Neural cell (in vitro differentiated cells): ENCODE measurements around the gene SNRPA. TPM values are rescaled to one million over a fixed set of nuclear protein-coding genes. Genes with fewer than 3 reads are reported as not detected.

ENCODE experiments used
- H2AFZ ChIP-seq: fragments of 200-600, 300-800 bp; sonication (generic), shearing (Covaris generic); 2 replicates; pipeline ENCODE4 v1.6.0; 2014; ENCODE audit warnings: low read depth, mild to moderate bottlenecking, antibody characterized with exemption, low read length, moderate library complexity
- H3F3A ChIP-seq: fragments of 200-600 bp; shearing (Covaris generic); 2 replicates; pipeline ENCODE4 v1.6.1; 2016; ENCODE audit warnings: mild to moderate bottlenecking, moderate library complexity, mixed read lengths, antibody characterized with exemption, low read length; ENCODE audit not compliant: insufficient read depth, poor library complexity, severe bottlenecking
- H3K27ac ChIP-seq: fragments of 200-600, 300-800 bp; sonication (generic), shearing (Covaris generic); 2 replicates; pipeline ENCODE4 v1.5.1; 2014; ENCODE audit warnings: mild to moderate bottlenecking, low read length, moderate library complexity
- H3K27me3 ChIP-seq: fragments of 300-800, 200-600 bp; sonication (generic), shearing (Covaris generic); 2 replicates; pipeline ENCODE4 v1.6.0; 2014; ENCODE audit warnings: mild to moderate bottlenecking, low read depth, low read length, moderate library complexity; ENCODE audit not compliant: insufficient read depth
- H3K36me3 ChIP-seq: fragments of 300-800, 200-600 bp; sonication (generic), shearing (Covaris generic); 2 replicates; pipeline ENCODE4 v1.5.1; 2014; ENCODE audit warnings: mild to moderate bottlenecking, antibody characterized with exemption, low read length, moderate library complexity; ENCODE audit not compliant: insufficient read depth
- H3K4me2 ChIP-seq: fragments of 300-800, 200-600 bp; sonication (generic), shearing (Covaris generic); 2 replicates; pipeline ENCODE4 v1.6.0; 2014; ENCODE audit warnings: mild to moderate bottlenecking, low read length
- H3K4me3 ChIP-seq: fragments of 300-800, 200-600 bp; sonication (generic), shearing (Covaris generic); 2 replicates; pipeline ENCODE4 v1.5.1; 2014; ENCODE audit warnings: mild to moderate bottlenecking, low read length, moderate library complexity
- H3K79me2 ChIP-seq: fragments of 200-600 bp; shearing (Covaris generic); replicated peaks from 2 replicates; pipeline ENCODE4 v1.6.0; 2014; ENCODE audit warnings: mild to moderate bottlenecking, low read length, moderate library complexity; ENCODE audit not compliant: insufficient read depth
- H3K9ac ChIP-seq: fragments of 300-800, 200-600 bp; sonication (generic), shearing (Covaris generic); 2 replicates; pipeline ENCODE4 v1.6.1; 2016; ENCODE audit warnings: mild to moderate bottlenecking, low read length, mixed read lengths
- H3K9me2 ChIP-seq: fragments of 200-600 bp; shearing (Covaris generic); 2 replicates; pipeline ENCODE4 v1.6.1; 2016; ENCODE audit warnings: mild to moderate bottlenecking, low read length, mixed read lengths; ENCODE audit not compliant: insufficient read depth
- H3K9me3 ChIP-seq: fragments of 200-600, 300-800 bp; sonication (generic), shearing (Covaris generic); 2 replicates; pipeline ENCODE4 v1.6.1; 2016; ENCODE audit warnings: mild to moderate bottlenecking, mixed run types, low read length, moderate library complexity, mixed read lengths
- H4K20me1 ChIP-seq: fragments of 200-600 bp; shearing (Covaris generic); 2 replicates; pipeline ENCODE4 v1.6.1; 2016; ENCODE audit warnings: mild to moderate bottlenecking, mixed run types; ENCODE audit not compliant: insufficient read depth
- EP300 ChIP-seq: fragments of 450-650 bp; conservative IDR thresholded peaks from 2 replicates; pipeline ENCODE4 v1.6.1; 2014; ENCODE audit warnings: antibody characterized with exemption, mild to moderate bottlenecking, moderate library complexity; ENCODE audit not compliant: poor library complexity, severe bottlenecking
- EZH2 ChIP-seq: fragments of 200-600, 300-800 bp; shearing (Covaris generic), sonication (generic); IDR thresholded peaks from 2 replicates; pipeline ENCODE4 v1.6.1; 2014; ENCODE audit warnings: antibody characterized with exemption, low read length, borderline replicate concordance, mild to moderate bottlenecking; ENCODE audit not compliant: insufficient read depth, poor library complexity, severe bottlenecking
- MXI1 ChIP-seq: fragments of 450-650 bp; conservative IDR thresholded peaks from 2 replicates; pipeline ENCODE4 v1.6.1; 2014; ENCODE audit warnings: antibody characterized with exemption, mild to moderate bottlenecking; ENCODE audit not compliant: poor library complexity, severe bottlenecking
- POLR2AphosphoS5 ChIP-seq: IDR thresholded peaks from 2 replicates; pipeline ENCODE4 v1.6.1; 2012
- RAD21 ChIP-seq: fragments of 450-650 bp; conservative IDR thresholded peaks from 2 replicates; pipeline ENCODE4 v1.6.1; 2014; ENCODE audit warnings: antibody characterized with exemption, mild to moderate bottlenecking, moderate library complexity
- SMC3 ChIP-seq: fragments of 450-650 bp; conservative IDR thresholded peaks from 2 replicates; pipeline ENCODE4 v1.6.1; 2014; ENCODE audit warnings: antibody characterized with exemption, mild to moderate bottlenecking, moderate library complexity; ENCODE audit not compliant: poor library complexity
- TAF1 ChIP-seq: IDR thresholded peaks from 2 replicates; pipeline ENCODE4 v1.6.1; 2012; ENCODE audit warnings: low read depth
- polyA plus RNA-seq: library from polyadenylated mRNA; depleted of rRNA; stranded (reverse); fragments of >200 nt; gene quantifications from 2 replicates; pipeline ENCODE4 v1.2.3, GENCODE V29; 2014
- small RNA-seq, 3 experiments: library from RNA; depleted of rRNA; stranded (forward); fragments of <200 nt; gene quantifications; one replicate each; pipeline ENCODE3, GENCODE V24; 2012
- TF ChIP-seq, protein P1 (sequence below): fragments of 450-650 bp; IDR thresholded peaks from 2 replicates; pipeline ENCODE4 v1.5.1; 2014; ENCODE audit warnings: antibody characterized with exemption, mild to moderate bottlenecking, moderate library complexity; ENCODE audit not compliant: poor library complexity, severe bottlenecking
- TF ChIP-seq, protein P2 (sequence below): IDR thresholded peaks from 2 replicates; pipeline ENCODE4 v1.6.1; 2012; ENCODE audit warnings: borderline replicate concordance

SNRPA gene
- polyA plus RNA-seq, 1 donor from 2014 or later = 29.9 TPM

DNA sequence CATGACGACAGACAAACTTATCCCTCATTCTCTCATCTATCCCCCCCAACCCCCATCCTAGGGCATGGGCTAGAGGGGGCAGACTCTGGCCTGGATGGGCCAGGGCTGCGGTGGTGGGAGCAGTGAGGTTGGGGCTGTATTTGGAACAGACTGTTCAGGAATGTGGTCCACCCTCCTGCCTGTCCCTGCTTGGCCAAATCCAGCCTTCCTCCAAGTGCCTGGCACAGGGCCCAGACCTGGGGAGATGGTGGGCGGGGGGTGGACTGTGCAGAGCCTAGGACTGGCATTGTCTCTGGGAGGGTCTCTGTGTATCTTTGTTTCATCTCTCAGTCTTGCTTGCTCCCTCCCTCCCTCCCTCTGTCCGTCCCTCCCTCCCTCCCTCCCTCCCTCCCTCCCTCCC is 62.2 kb downstream of the SNRPA start:
- Histone ChIP-seq H3K79me2 (no peaks in the 10 kb centered on the region), H3K27me3 (no peaks in the 10 kb centered on the region), H3K27ac (no peak overlapping the region), H4K20me1 (no peaks in the 10 kb centered on the region), H3K9me2 (no peaks in the 10 kb centered on the region), H3K9me3 (no peaks in the 10 kb centered on the region), H3K36me3 (no peaks in the 10 kb centered on the region), H3K9ac (no peak overlapping the region), H3F3A (no peaks in the 10 kb centered on the region), H2AFZ (no peak overlapping the region), H3K4me3 (no peak overlapping the region), H3K4me2 (no peak overlapping the region)
- no peak for TF ChIP-seq SMC3
- no peak for TF ChIP-seq EZH2
- TF ChIP-seq MXI1 = no peak
- no peak for TF ChIP-seq RAD21
- TF ChIP-seq, protein P1, sequence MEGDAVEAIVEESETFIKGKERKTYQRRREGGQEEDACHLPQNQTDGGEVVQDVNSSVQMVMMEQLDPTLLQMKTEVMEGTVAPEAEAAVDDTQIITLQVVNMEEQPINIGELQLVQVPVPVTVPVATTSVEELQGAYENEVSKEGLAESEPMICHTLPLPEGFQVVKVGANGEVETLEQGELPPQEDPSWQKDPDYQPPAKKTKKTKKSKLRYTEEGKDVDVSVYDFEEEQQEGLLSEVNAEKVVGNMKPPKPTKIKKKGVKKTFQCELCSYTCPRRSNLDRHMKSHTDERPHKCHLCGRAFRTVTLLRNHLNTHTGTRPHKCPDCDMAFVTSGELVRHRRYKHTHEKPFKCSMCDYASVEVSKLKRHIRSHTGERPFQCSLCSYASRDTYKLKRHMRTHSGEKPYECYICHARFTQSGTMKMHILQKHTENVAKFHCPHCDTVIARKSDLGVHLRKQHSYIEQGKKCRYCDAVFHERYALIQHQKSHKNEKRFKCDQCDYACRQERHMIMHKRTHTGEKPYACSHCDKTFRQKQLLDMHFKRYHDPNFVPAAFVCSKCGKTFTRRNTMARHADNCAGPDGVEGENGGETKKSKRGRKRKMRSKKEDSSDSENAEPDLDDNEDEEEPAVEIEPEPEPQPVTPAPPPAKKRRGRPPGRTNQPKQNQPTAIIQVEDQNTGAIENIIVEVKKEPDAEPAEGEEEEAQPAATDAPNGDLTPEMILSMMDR = no peak
- TF ChIP-seq TAF1 = no peak
- TF ChIP-seq, protein P2, sequence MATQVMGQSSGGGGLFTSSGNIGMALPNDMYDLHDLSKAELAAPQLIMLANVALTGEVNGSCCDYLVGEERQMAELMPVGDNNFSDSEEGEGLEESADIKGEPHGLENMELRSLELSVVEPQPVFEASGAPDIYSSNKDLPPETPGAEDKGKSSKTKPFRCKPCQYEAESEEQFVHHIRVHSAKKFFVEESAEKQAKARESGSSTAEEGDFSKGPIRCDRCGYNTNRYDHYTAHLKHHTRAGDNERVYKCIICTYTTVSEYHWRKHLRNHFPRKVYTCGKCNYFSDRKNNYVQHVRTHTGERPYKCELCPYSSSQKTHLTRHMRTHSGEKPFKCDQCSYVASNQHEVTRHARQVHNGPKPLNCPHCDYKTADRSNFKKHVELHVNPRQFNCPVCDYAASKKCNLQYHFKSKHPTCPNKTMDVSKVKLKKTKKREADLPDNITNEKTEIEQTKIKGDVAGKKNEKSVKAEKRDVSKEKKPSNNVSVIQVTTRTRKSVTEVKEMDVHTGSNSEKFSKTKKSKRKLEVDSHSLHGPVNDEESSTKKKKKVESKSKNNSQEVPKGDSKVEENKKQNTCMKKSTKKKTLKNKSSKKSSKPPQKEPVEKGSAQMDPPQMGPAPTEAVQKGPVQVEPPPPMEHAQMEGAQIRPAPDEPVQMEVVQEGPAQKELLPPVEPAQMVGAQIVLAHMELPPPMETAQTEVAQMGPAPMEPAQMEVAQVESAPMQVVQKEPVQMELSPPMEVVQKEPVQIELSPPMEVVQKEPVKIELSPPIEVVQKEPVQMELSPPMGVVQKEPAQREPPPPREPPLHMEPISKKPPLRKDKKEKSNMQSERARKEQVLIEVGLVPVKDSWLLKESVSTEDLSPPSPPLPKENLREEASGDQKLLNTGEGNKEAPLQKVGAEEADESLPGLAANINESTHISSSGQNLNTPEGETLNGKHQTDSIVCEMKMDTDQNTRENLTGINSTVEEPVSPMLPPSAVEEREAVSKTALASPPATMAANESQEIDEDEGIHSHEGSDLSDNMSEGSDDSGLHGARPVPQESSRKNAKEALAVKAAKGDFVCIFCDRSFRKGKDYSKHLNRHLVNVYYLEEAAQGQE = no peak
- no peak for TF ChIP-seq POLR2AphosphoS5
- TF ChIP-seq EP300 = no peak

Small RNA genes within 50 kb of the gene (small RNA-seq; reads per million reads assigned to genes)
- gene RNU6-195P = 0 reads per million in 3 experiments

Other genes with a start within 250 kb of the SNRPA start
- 3.8 and 6.3 TPM in 2 replicates for gene SHKBP1, start 174.3 kb upstream of the SNRPA start, polyA plus RNA-seq
- gene LTBP4, start 149.8 kb upstream of the SNRPA start, polyA plus RNA-seq = 55.6 and 59.7 TPM in 2 replicates
- 20.5 and 27.7 TPM in 2 replicates for gene NUMBL, start 60.6 kb upstream of the SNRPA start, polyA plus RNA-seq
- 83.2 and 95.3 TPM in 2 replicates for gene COQ8B, start 34.3 kb upstream of the SNRPA start, polyA plus RNA-seq
- gene ITPKC, start 34.1 kb upstream of the SNRPA start, polyA plus RNA-seq = 14.9 and 16.8 TPM in 2 replicates
- gene ACTMAP, start 726 bp upstream of the SNRPA start, polyA plus RNA-seq = 1.0 TPM in 1 of 2 replicates, not detected in the other
- 1.8 and 4.0 TPM in 2 replicates for gene MIA, start 24.3 kb downstream of the SNRPA start, polyA plus RNA-seq
- gene RAB4B, start 27.0 kb downstream of the SNRPA start, polyA plus RNA-seq = 66.0 and 76.2 TPM in 2 replicates
- gene EGLN2, start 48.0 kb downstream of the SNRPA start, polyA plus RNA-seq = 110 and 112 TPM in 2 replicates
- not detected in 2 replicates for gene CYP2A6, start 99.2 kb downstream of the SNRPA start, polyA plus RNA-seq
- not detected in 2 replicates for gene CYP2A7, start 131.0 kb downstream of the SNRPA start, polyA plus RNA-seq
- not detected in 2 replicates for gene CYP2B6, start 240.1 kb downstream of the SNRPA start, polyA plus RNA-seq